B cell (primary cell): ENCODE results near the gene RABEP1. TPM values are rescaled to one million over a fixed set of nuclear protein-coding genes. Genes with fewer than 3 reads are reported as not detected.
"Not testable (repeated sequence)": the region's sequence is repeated elsewhere in the genome, so short reads cannot be mapped to it uniquely, and the experiment has no call there.

Source experiments
- ATAC-seq: fragments of 200-7000 bp; cut with Tn5 transposase; one replicate; pipeline ENCODE4 v1.10.0; 2021; ENCODE audit warnings: low read depth, mild to moderate bottlenecking, moderate number of reproducible peaks, moderate library complexity
- CTCF ChIA-PET: fragments of 350-600 bp; sonication (Branson Sonifier 250); formaldehyde crosslinking; loops from one replicate; lab custom pipeline; 2021; ENCODE audit warnings: antibody characterized with exemption, inconsistent platforms; lab: Charles Lee
- POLR2A ChIA-PET: fragments of 350-600 bp; sonication (Branson Sonifier 250); formaldehyde crosslinking; loops from one replicate; lab custom pipeline; 2021; ENCODE audit warnings: antibody characterized with exemption; lab: Charles Lee
- DNase-seq: peaks from one replicate; pipeline ENCODE4 v3.0.0; 2013
- H2AFZ ChIP-seq: 2 replicates; pipeline ENCODE4 v1.6.1; 2012; ENCODE audit warnings: mild to moderate bottlenecking, low read depth, low read length; ENCODE audit not compliant: insufficient read depth, poor library complexity, severe bottlenecking
- H3K27ac ChIP-seq, 2 donors: 1 replicate in 1 of 2; 2 replicates in 1 of 2; pipeline ENCODE4 v1.5.1; 2012 to 2013; ENCODE audit warnings: low read length in 2 of 2, mild to moderate bottlenecking in 2 of 2, moderate library complexity in 1 of 2
- H3K27me3 ChIP-seq, 4 experiments: fragments of 200-600 bp in 1 of 4; sonication (generic) in 1 of 4; replicated peaks in 1 of 4; 1 replicate in 2 of 4; 2 replicates in 2 of 4; pipeline versions ENCODE4 v1.6.1 to v1.7.0; 2013 to 2016; ENCODE audit warnings: low read length in 3 of 4, mild to moderate bottlenecking in 2 of 4, mixed read lengths in 1 of 4, moderate library complexity in 1 of 4; ENCODE audit not compliant: insufficient read depth in 4 of 4, control insufficient read depth in 3 of 4; ENCODE audit errors: control extremely low read depth in 1 of 4
- H3K36me3 ChIP-seq, 2 experiments: replicated peaks in 1 of 2; 1 replicate in 1 of 2; 2 replicates in 1 of 2; pipeline versions ENCODE4 v1.6.1 to v1.7.1; 2013; ENCODE audit warnings: low read length in 1 of 2; ENCODE audit not compliant: insufficient read depth in 2 of 2, control insufficient read depth in 1 of 2; ENCODE audit errors: control extremely low read depth in 1 of 2, extremely low read depth in 1 of 2
- H3K4me1 ChIP-seq, 2 donors: fragments of 200-600 bp in 1 of 2; sonication (generic) in 1 of 2; 1 replicate in 1 of 2; 2 replicates in 1 of 2; pipeline versions ENCODE4 v1.5.1 to v1.6.1; 2013 to 2017; ENCODE audit warnings: low read length in 2 of 2; ENCODE audit not compliant: control insufficient read depth in 2 of 2, insufficient read depth in 2 of 2
- H3K4me2 ChIP-seq: replicated peaks from 2 replicates; pipeline ENCODE3; 2012; ENCODE audit warnings: mild to moderate bottlenecking, low read depth, low read length; ENCODE audit not compliant: poor library complexity, severe bottlenecking
- H3K4me3 ChIP-seq, 5 experiments: fragments of 200-600 bp in 1 of 5; sonication (generic) in 1 of 5; 1 replicate in 3 of 5; 2 replicates in 2 of 5; pipeline versions ENCODE4 v1.5.1 to v1.7.0; 2011 to 2016; ENCODE audit warnings: low read length in 4 of 5, mild to moderate bottlenecking in 4 of 5, low read depth in 2 of 5, control low read depth in 1 of 5, moderate library complexity in 1 of 5; ENCODE audit not compliant: insufficient read depth in 1 of 5; ENCODE audit errors: control extremely low read depth in 1 of 5, extremely low read depth in 1 of 5
- H3K79me2 ChIP-seq: fragments of 200-600 bp; sonication (generic); one replicate; pipeline ENCODE4 v1.6.0; 2016; ENCODE audit warnings: low read length; ENCODE audit not compliant: control insufficient read depth, insufficient read depth
- H3K9ac ChIP-seq: fragments of 200-600 bp; sonication (generic); 2 replicates; pipeline ENCODE4 v1.6.1; 2017; ENCODE audit warnings: mild to moderate bottlenecking, low read length, moderate library complexity
- H3K9me3 ChIP-seq, 3 donors: one replicate each; pipeline versions ENCODE4 v1.6.1 to v1.7.1; 2013; ENCODE audit warnings: low read length in 2 of 3; ENCODE audit not compliant: control insufficient read depth in 2 of 3, insufficient read depth in 1 of 3; ENCODE audit errors: control extremely low read depth in 1 of 3
- H4K20me1 ChIP-seq: 2 replicates; pipeline ENCODE4 v1.6.0; 2012; ENCODE audit warnings: mild to moderate bottlenecking, low read length; ENCODE audit not compliant: insufficient read depth, control insufficient read depth, poor library complexity, severe bottlenecking
- H3K27ac Mint-ChIP-seq: one replicate; pipeline ENCODE4 v1.8.0; 2021; ENCODE audit warnings: mixed read lengths
- H3K27me3 Mint-ChIP-seq: one replicate; pipeline ENCODE4 v1.8.0; 2021; ENCODE audit warnings: mixed read lengths
- H3K4me1 Mint-ChIP-seq: one replicate; pipeline ENCODE4 v1.8.0; 2021; ENCODE audit warnings: mixed read lengths
- H3K4me3 Mint-ChIP-seq: one replicate; pipeline ENCODE4 v1.8.0; 2021; ENCODE audit warnings: mixed read lengths
- H3K9me3 Mint-ChIP-seq: one replicate; pipeline ENCODE4 v1.8.0; 2022; ENCODE audit warnings: mixed read lengths; ENCODE audit not compliant: insufficient read depth
- CTCF ChIP-seq: fragments of 200-600 bp; IDR thresholded peaks from one replicate; pipeline ENCODE4 v1.8.0; 2022; ENCODE audit warnings: antibody characterized with exemption, mild to moderate bottlenecking
- EZH2 ChIP-seq: IDR thresholded peaks from 2 replicates; pipeline ENCODE4 v1.6.1; 2012; ENCODE audit warnings: borderline replicate concordance, low read depth, mild to moderate bottlenecking, moderate library complexity, low read length; ENCODE audit not compliant: insufficient read depth, poor library complexity, severe bottlenecking
- WGBS: methylation state at CpG from one replicate; pipeline ENCODE4 v1.1.5; 2013; ENCODE audit warnings: missing lambda C conversion rate; ENCODE audit not compliant: insufficient coverage; 5-methylcytosine and 5-hydroxymethylcytosine counted together
- intact Hi-C: fragments of 100-400 bp; cut with micrococcal nuclease; formaldehyde crosslinking; loops from one replicate; pipeline ENCODE4 v1.10.0; 2022
- polyA plus RNA-seq: library from polyadenylated mRNA; depleted of rRNA; stranded (reverse); fragments of >200 nt; gene quantifications from 2 replicates; pipeline ENCODE4 v1.2.3, GENCODE V29; 2012
- total RNA-seq, 2 donors: library from RNA; stranded (reverse); fragments of 120-200 nt in 1 of 2; gene quantifications; 1 replicate in 1 of 2; 2 replicates in 1 of 2; pipeline versions ENCODE4 v1.2.3 to v1.2.4, GENCODE V29; 2013 to 2022

Gene RABEP1
- total and polyA plus RNA-seq, 2 donors (not counting 1 experiment from before 2014, with no cell fraction given) = 24.2 to 86.1 TPM

- Histone ChIP-seq H3K79me2 (peaks cover 53% of the 10 kb centered on the region), H3K36me3 (peaks cover 0 to 89% of the 10 kb centered on the region in 2 experiments), H3K27ac (peak overlapping the region in 1 of 2 donors; percentile 10), H4K20me1 (peaks cover 35% of the 10 kb centered on the region), H3K4me2 (no peak overlapping the region), H3K9me3 (no peaks in the 10 kb centered on the region), H3K4me1 (no peaks in the 10 kb centered on the region), H3K4me3 (no peak overlapping the region), H3K9ac (no peak overlapping the region), H2AFZ (no peak overlapping the region), H3K27me3 (no peaks in the 10 kb centered on the region)
- no peak for DNase-seq
- H3K9me3 Mint-ChIP-seq = no peaks in the 10 kb centered on the region
- ChIA-PET POLR2A (interaction anchor here (0.9 kb wide), 1 partner anchor 10 kb away, joined by 3 read pairs; the partner anchor contains the start of gene C1QBP), CTCF (interaction anchor here (0.7 to 1.3 kb wide), 3 partner anchors 10 to 13 kb away, joined by 4 to 9 read pairs (median 4); partner anchors contain the start of gene C1QBP)
- H3K27ac Mint-ChIP-seq = peak overlapping the region; percentile 23
- 100% methylated on average over 1 of the region's 3 CpGs for WGBS
- no peaks in the 10 kb centered on the region for H3K27me3 Mint-ChIP-seq
- ATAC-seq = no peak
- peaks cover 8% of the 10 kb centered on the region for H3K4me1 Mint-ChIP-seq
- intact Hi-C loops = no loop called here
- no peak overlapping the region for H3K4me3 Mint-ChIP-seq
- TF ChIP-seq EZH2 (no peak), CTCF (no peak)
These were observed 147.3 kb downstream of the RABEP1 start for GRCh38 chr17:5429191-5429887.

GRCh38 chr17:5430413-5430999 lies 148.4 kb downstream of the RABEP1 start:
- ATAC-seq (no peak), DNase-seq (no peak)
- no peaks in the 10 kb centered on the region for H3K4me1 ChIP-seq
- Mint-ChIP-seq H3K4me3 (no peak overlapping the region), H3K4me1 (peaks cover 6% of the 10 kb centered on the region), H3K27me3 (no peaks in the 10 kb centered on the region), H3K27ac (no peak overlapping the region), H3K9me3 (no peaks in the 10 kb centered on the region)
- peaks cover 0 to 88% of the 10 kb centered on the region in 2 experiments for H3K36me3 ChIP-seq
- H2AFZ ChIP-seq = no peak overlapping the region
- no peak overlapping the region for H3K9ac ChIP-seq
- no peaks in the 10 kb centered on the region for H3K27me3 ChIP-seq
- no peak overlapping the region for H3K4me3 ChIP-seq
- CTCF ChIA-PET = interaction anchor here (1.2 kb wide), 1 partner anchor 11 kb away, joined by 4 read pairs; no protein-coding TSS in a partner anchor
- no peak for TF ChIP-seq CTCF
- no peak for TF ChIP-seq EZH2
- no peak overlapping the region for H3K27ac ChIP-seq
- no peak overlapping the region for H3K4me2 ChIP-seq
- POLR2A ChIA-PET = no interaction called here
- peaks cover 50% of the 10 kb centered on the region for H3K79me2 ChIP-seq
- no peaks in the 10 kb centered on the region for H3K9me3 ChIP-seq
- H4K20me1 ChIP-seq = peaks cover 43% of the 10 kb centered on the region
- intact Hi-C loops = no loop called here
- 100% methylated on average over 1 of the region's 3 CpGs for WGBS

GRCh38 chr17:5431234-5431633 lies 149.2 kb downstream of the RABEP1 start:
- H3K4me1 Mint-ChIP-seq, ATAC-seq, H3K9ac ChIP-seq, H3K9me3 ChIP-seq, H3K4me3 Mint-ChIP-seq, H3K27ac ChIP-seq, intact Hi-C loops, CTCF ChIA-PET, H3K4me3 ChIP-seq, H3K27me3 ChIP-seq, H2AFZ ChIP-seq, H3K4me1 ChIP-seq, H3K9me3 Mint-ChIP-seq, H3K4me2 ChIP-seq, DNase-seq, POLR2A ChIA-PET, H3K27me3 Mint-ChIP-seq: not testable (repeated sequence)
- 73% methylated on average over 3 of the region's 5 CpGs for WGBS
- H3K27ac Mint-ChIP-seq = peak overlapping the region; percentile 67
- H4K20me1 ChIP-seq = peaks cover 37% of the 10 kb centered on the region
- H3K36me3 ChIP-seq = peaks cover 0 to 88% of the 10 kb centered on the region in 2 experiments
- H3K79me2 ChIP-seq = peaks cover 50% of the 10 kb centered on the region
